HG02588 (cell line): ENCODE measurements around the gene SCOC.

Experiments
- ATAC-seq: cut with Tn5 transposase; IDR thresholded peaks from one replicate; pipeline ENCODE4 v1.9.1; 2021; ENCODE audit warnings: mild to moderate bottlenecking, moderate library complexity; ENCODE audit not compliant: unreplicated experiment

The SCOC gene

DNA sequence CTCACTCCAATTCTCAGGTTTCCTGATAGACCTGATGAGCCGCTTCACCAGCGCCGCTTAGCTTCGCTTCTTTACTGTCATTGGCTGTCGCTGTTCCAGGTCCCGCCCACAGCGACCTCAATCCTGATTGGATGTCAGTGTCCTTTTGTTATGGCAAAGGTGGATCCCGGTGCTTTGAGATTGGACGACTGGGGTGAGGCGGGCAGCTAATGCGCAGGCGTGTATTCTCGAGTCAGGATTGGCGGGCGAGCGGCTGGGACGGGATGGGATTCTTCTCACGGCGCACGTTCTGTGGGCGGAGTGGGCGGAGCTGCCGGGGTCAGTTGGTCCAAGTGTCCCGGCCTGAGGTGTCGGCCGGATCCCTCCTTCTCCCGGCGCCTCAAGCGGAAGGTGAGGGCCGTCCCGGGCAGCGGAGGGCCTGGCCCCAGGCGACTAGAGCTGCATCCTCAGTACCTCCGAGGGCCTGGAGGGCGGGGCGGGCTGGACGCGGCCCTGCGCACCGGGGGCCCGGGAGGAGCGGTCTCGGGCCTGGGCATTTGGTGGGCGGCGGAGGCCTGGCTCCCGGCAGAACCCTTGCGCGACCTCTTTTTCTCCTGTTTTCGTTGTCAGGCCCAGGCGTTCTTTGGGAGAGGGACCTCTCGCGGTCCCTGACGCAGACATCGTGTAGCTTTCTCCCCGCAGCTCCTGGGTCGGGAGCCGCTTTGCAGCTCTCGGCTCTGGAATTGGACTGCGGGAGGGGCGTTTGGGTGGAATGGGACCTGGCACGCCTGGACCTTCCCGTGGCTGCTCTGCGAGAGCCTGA is at the start of gene SCOC:
TSS of gene SCOC (plus strand) at position 319 of the 802 bp plus-strand sequence. CDS start 5,525 bp downstream, outside the sequence.
- peak; percentile 94 for ATAC-seq

DNA sequence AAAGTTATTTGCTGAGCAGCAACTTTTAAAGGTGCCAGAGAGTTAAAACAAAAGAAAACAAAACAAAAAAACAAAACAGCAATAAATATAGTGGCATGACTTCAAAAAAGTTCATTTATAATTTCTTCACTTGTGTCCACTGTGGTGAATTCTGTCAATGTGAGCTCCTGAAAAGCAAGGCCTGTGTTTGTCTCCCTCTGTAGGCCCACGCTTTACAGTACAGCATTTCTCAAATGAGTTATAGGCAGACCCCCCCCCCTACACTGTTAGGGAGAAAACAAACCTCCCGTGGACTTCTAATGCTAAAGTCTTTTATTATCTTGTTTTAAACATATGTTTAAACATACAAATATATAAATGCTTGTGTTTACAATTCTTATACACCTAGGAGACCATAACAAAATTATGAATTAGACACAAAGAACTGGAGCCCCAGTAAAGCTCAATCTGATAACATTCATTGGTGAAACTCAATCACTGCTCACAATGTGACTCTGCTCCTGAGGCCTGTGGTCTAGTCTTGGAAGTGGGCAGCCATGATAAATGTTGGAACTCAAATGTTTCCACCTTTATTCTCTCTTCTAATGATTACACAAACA is 47.0 kb upstream of the SCOC start:
- ATAC-seq: no peak

DNA sequence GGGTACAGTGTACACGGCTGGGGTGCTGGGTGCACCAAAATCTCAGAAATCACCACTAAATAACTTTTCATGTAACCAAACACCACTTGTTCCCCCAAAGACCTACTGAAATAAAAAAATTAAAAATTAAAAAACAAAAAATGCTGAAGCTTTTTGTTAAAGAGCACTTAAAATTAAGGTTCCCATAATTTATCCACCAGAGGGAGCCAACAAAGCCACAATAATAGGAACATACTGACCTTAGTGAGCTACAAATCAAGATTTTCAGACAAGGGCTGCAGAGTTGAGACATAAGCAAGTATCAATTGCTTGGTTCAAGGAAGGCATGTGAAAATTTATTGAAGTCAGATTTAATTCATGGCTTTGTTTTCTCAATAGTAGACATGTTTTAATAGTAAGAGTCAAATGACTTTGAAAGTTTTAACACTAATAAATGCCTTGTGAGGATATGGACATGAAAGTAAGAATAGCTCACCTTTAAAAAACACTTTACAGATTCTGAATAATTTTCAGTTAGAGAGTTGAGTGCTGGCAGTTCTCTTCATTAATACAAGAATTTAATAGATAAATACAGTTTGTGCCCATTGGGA is 43.0 kb upstream of the SCOC start:
- no peak for ATAC-seq

DNA sequence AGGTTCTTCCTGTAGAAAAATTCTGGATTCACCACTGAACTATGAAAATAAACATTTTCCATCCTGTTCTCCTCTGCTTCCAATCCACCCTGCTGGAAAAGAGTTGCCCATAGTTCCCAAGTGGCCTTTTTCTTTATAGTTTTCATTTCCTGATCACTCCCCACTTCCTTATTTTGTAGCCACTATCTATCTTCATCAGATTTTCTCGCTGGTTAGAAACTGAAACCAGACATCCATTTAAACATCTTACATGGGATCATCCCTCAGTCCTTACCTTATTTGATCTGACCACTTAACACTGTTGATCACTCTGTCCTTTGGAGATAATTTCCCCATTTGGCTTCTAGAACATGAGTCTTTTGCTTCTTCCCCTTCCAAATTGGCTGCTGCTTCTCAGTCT is 42.2 kb upstream of the SCOC start:
- no peak for ATAC-seq

DNA sequence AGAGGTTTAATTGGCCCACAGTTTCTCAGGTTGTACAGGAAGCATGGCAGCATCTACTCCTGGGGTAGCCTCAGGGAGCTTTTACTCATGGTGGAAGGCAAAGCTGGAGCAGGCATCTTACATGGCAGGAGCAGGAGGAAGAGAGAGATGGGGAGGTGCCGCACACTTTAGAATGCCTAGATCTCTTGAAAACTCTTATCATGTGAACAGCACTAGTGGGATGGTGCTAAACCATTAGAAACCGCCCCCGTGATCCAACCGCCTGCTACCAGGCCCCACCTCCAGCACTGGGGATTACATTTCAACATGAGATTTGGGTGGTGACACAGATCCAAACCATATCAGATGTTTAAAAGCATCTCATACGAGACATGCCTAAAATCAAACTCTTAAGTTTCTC is 41.6 kb upstream of the SCOC start:
- ATAC-seq: no peak

DNA sequence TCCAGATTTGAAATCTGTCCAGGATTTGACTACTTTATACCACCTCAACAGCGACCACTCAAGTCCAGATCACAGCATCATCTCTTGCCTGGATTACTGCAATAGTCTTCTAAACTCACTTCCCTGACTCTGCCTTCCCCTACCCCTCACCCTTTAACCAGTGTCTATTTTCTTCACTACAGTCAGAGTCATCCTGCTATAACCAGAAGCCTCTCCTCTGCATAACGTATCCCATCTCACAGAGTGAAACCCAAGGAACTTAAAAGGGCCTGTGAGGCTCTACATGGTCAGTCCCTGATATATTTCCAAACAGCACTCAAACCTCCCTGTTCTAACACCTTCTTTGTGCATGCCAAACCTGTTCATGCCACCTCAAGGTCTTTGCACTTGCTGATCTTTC is 40.7 kb upstream of the SCOC start:
- ATAC-seq: no peak

DNA sequence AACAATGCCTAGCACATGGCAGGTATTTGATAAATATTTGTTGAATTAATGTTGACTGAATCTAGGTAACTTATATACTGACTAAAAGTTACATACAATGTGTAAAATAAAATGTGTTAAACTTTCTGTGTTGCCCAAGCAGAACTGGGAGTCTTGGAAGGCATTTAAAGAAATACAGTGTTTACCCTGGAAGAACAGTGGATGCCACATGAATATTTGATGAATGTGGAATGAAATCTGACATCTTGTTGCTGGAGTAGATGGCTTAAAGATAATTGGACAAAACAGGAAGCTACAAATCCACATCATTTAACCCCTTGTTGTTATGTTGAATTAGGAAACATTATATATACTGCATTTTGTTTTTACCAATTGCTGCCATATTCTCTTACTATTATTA is 39.9 kb upstream of the SCOC start:
- ATAC-seq: no peak

DNA sequence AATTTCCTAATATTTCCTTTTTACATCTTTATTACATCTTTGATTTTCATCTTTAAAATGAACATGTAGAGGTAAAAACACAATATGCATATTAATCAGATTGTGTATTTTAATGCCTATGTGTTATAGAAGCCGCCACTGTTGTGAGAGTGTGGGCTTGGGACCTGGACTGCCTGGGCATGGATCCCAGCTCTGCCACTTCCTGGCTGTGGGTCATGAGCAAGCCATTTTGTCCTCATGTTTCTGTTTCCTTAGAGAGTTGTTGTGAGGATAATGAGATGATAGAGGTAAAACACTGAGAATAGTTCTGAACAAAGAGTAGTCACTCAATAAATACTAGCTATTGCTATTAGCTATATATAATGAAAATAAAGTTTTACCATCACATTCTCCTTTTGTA is 38.4 kb upstream of the SCOC start:
- ATAC-seq: no peak

DNA sequence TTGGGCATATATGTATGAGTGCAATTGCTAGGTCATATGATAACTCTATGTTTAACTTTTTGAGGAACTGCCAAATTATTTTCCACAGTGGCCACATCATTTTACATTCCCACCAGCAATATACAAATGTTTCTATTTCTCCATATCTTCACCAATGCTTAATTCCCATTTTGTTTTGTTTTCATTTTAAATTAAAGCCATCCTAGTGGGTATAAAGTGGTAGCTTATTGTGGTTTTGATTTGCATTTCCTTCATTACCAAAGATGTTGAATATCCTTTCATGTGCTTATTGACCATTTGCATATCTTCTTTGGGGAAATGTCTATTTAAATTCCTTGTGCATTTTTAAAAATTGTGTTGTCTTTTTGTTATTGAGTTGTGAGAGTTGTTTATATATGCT is 36.7 kb upstream of the SCOC start:
- no peak for ATAC-seq

DNA sequence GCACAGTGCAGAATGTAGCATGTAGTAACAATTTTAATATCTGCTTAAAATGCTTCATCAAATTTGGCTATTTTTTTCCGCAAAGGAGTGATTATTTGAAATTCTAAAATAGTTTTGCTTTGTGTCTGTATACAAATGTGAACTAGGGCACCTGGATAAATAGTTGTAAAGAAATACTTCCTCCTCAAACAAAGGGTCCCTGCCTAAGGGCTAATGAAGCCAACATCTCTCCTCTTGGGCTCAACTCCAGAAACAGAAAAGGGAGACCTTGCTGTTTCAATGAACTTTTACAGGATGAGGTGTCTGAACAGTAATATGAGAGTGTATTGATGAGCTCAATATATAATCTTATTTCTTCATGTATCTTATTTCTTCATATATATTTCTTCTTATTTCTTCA is 30.8 kb upstream of the SCOC start:
- ATAC-seq: no peak

DNA sequence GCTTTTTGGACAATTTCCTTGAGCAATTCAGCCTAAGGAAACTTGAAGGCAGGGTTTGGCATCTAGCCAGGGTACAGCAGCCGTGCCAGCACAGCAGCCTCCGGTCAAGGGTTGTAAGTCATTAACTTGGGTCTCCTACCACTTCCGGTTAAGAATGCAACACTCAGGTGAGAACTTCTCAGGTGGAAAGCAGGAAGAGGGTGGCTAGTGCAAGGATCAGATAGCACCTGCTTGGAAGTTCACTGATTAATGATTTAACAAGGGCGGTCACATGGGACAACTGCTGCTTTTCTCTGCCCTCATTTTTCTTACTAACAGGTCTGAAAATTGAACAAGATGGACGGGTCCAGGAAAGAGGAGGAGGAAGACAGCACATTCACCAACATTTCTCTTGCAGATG is 30.1 kb upstream of the SCOC start:
- peak; percentile 65 for ATAC-seq

DNA sequence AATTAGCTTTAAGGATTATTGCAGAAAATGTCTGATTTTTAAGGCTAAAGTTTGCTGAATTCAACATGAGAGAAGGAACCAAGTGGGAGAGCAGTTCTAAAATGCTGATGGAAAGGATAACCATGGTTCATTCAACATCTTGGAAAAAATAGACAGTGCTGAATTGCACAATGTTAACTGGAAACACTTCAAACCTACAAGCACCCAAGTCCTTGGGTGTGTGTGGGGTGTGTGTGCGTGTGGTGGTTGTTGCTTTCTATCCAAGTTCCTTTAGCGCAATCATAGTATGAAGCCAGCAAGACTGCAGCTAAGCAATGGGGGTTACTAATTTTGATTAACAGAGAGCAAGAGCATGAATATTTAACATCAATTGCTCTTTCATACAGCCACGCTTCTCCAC is 29.3 kb upstream of the SCOC start:
- no peak for ATAC-seq

DNA sequence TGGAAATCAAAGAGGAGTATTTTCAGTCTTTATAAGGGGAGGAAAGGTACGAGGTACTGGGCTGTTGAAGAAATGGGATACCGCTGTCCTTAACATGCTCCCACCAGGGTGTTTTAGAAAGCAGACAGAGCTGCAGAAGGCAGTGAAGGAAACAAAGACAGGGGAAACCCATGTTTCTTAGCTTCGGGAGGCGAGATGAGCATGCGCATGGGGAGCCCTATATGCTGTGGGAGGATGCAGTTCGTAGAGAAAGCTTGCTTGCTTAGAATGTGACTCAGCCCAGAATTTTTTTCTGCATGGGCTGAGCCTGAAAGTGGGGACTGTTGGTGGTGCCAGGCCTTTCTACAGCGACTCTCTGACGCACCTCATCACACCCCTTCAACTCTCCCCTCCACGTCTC is 28.8 kb upstream of the SCOC start:
- ATAC-seq: no peak

DNA sequence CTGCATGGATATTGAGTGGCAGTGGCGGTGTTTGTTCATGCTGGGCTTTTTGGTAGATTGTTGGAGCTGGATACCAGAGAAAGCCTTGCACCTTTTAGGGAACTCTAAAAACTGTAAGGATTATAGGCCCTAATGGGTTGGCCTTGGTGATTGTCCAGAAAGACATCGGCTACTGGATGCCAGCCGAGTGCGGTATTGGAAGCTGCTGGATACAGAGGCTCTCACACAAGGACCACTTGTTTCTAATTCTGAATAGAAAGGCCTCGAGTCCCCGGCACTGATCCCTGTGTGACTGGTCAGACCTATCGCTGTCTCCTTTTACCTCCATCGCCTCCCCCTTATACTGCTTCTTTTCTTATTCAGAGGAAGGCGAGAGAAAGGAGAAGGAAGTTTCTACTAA is 27.3 kb upstream of the SCOC start:
- ATAC-seq: no peak

DNA sequence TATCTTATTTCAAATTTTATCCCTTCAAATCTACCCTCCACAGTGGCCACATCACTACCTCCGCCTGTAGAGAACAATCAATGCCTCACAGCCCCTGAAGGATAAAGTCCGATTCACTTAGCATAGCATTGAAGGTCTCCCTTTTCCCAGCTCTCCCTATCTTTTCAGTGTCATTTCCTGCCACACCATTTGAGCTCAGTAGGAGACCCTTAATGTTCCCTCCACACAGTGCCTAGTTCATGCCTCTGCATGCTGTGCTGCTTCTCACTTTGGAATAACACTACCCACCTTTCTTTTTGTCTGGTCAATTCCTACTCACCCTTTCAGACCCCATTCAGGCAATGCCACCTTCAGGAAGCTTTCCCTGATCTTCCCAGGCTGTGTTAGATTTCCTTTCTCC is 23.6 kb upstream of the SCOC start:
- no peak for ATAC-seq

DNA sequence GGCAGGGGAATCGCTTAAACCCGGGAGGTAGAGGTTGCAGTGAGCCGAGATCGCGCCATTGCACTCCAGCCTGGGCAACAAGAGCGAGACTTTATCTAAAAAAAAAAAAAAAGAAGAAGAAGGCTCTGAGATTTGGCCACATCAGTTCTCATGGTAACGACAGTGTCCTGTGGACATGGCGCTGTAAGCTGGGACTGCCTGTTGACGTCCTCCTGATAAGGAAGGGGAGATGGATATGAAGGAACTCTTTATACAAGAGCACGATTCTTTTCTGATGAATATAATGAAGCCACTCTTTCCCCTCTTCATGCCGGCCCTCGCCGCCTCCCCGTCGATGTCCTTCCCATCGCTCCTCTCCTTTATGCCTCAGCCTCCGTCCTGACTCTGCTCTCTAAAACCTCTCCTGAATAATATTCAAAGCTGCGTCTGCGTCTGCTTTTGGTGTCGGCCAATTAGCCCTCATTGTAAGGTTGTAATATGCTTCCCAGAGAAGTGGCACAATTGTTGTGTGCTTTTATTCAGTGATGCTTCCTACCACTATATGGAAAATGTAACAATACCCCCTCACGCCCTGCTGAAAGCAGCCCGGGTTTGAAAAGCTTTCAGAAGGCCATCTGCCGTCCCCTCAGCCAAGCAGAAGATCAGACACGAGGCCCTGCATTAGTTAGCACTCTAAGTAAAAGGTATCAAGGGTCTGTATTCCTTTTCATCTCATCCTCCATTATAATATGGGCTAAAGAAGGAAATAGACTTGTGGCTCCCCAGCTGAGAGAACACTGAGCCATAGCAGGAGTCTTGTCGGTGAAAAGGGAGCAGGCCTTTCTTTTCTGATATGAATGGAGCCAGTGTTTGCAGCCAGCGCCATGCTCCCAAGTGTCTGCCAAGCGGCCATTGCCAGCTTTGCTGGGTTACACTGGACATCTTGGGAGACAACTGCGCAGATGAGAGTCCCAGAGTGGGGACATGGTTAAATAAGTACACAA is 22.1 kb upstream of the SCOC start:
- no peak for ATAC-seq

DNA sequence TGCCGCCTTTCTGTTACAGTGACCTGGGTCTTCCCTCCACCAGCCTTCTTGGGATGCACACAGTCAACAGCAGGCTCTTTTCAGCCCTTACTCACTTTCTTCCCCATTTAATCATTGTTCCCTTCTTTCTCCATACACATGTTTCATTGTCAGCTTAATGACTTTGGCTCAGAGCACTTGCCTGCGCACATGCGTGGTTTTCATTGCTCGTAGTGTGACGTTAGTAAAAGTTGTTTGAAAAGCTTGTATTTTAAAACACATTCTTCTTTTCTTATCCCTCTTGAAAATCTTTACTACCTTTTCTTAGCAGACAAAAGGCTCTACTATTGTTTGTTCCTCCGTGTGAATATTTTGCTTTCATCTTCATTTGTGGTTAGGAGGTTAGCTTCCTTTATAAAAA is 19.7 kb upstream of the SCOC start:
- ATAC-seq: no peak

DNA sequence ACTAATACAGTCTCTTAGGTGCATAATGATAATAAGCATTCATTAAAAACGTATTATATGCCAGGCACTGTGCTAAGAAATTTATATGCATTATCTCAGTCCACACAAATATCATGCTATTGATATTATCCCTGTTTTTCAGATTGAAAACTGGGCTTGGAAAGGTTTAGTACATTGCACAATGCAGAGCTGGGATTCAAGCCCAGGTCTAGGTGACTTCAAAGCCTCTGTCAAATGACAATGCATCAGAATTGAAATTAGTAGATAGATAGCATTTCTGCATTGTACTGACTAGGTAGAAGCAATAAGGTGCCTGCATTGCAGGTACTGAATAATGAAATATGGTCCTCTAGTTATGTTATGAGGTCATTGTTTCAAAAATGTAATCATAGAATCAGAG is 18.2 kb upstream of the SCOC start:
- ATAC-seq: no peak

DNA sequence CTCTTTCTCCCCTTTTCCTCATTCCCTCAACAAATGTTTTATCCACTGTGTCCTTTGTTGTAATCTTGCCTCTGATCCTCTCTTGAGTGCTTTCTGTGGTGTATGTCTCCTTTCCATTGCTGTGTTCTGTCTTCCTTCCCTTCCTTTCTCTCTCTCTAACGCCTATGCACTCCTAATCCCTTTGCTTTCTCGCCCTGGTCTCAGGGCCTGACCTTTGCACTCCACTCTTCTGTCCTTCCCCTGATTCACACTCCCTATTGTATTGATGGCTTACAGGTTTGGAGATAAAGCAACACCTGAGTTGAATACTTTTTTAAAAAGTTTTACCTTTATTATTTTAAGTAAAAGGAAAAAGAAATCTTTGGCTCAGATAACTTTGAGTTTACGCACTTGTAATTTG is 15.6 kb upstream of the SCOC start:
- ATAC-seq: no peak

DNA sequence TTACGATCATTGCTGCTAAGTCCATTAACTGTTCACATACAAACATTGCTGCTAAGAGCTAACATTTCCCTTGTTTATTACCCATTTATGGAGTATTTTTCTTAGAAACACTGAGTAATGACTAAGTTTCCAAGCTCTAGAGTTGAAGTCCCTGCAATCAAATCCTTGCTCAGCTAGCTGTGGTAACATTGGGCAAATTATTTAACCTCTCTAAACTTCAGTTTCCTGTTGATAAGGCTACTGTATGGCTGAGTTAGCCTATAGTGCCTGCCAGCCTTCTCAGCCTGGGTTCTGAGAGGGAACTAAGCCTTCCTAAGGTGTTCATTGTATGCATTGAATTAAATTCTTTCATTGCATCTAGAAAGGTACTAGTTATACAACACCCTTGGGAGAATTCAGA is 15.2 kb upstream of the SCOC start:
- no peak for ATAC-seq
